ENCODE measurements around the gene CCL23.
"Not testable (repeated sequence)": the region's sequence is repeated elsewhere in the genome, so short reads cannot be mapped to it uniquely, and the experiment has no call there.

Gene CCL23

DNA sequence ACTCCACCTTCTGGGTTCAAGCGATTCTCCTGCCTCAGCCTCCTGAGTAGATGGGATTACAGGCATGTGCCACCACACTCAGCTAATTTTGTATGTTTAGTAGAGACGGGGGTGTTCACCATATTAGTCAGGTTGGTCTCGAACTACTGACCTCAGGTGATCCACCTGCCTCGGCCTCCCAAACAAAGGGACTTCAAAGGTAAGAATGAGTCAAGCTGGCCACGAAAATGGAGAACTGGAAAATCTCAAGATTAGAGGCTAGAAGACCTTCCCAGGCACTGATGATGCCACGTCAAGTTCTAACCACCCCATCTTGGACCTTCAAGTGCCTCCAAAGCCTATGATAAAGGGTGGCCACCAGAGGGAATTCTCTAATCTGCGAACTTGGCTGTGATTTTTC is 15.1 kb downstream of the CCL23 start:
- DNase-seq (ENCODE audit: low read depth): no peak

GRCh38 chr17:36001862-36002603 is 15.7 kb downstream of the CCL23 start:
- DNase-seq (ENCODE audit: low read depth): no peak

- DNase-seq (ENCODE audit: low read depth): no peak
Measured at GRCh38 chr17:36001110-36001771, 16.5 kb downstream of the CCL23 start, which contains the start of gene CCL15. CCL15 (minus strand) TSS chr17:36001553; CDS start chr17:36001492, 61 bp downstream.

DNA sequence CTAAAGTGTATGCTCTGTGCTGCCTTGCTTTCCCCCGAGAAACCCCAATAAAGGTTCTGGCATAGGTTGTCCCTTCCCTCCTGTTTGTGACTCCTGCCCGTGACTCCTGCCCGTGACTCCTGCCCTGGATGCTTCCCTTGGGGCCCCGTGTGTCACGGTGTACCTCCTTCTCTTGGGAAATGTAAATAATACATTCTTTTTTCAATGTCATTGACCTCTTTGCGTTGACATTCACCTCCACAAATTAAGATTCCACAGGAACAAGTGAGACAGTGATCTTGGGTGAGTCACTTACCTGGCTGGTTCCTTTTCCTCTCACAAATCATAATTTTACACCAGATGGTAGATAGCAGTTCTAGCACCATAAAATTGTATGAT is 17.1 kb downstream of the CCL23 start:
- DNase-seq (ENCODE audit: low read depth): no peak

- DNase-seq (ENCODE audit: low read depth): no peak
Measured at GRCh38 chr17:35998756-35999155, 19.0 kb downstream of the CCL23 start.

DNA sequence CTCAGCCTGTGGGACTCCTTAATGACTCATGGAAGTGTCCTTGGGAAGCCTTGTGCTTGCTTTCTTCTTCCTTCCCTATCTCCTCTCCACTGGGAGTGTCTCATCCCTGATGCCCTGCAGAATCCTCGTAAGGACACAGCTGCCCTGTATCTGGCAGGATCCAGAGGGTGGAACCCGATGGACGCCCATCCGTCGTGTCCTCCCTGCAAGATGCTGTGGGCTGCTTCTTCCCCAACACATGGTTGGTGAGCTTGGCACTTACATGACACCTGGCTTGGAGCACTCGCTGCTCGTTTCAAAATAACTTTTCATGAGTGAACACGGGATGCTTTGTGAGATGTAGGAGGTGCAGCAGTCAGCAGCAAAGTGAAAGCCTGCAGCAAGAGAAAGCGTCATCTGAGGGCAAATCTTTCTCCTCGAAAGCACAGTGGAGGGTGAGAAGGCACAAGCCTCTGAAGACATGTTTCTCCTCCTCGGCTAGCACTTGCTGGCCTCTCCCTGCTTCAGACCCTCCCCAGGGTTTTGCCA is 19.7 kb downstream of the CCL23 start:
- DNase-seq (ENCODE audit: low read depth): no peak

DNA sequence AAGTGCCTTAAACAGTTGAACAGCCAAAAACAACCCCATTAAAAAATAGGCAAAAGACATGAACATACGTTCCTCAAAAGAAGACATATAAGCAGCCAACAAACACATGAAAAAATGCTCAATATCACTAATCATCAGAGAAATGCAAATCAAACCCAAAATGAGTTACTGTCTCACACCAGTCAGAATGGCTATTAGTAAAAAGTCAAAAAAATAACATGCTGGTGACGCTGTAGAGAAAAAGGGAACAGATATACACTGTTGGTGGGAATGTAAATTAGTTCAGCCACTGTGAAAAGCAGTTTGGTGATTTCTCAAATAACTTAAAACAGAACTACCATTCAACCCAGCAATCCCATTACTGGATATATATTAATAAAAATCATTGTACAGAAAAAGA is 22.4 kb downstream of the CCL23 start:
- DNase-seq (ENCODE audit: low read depth): not testable (repeated sequence)

- DNase-seq (ENCODE audit: low read depth): no peak
Measured at GRCh38 chr17:35991075-35991474, 26.7 kb downstream of the CCL23 start.

DNA sequence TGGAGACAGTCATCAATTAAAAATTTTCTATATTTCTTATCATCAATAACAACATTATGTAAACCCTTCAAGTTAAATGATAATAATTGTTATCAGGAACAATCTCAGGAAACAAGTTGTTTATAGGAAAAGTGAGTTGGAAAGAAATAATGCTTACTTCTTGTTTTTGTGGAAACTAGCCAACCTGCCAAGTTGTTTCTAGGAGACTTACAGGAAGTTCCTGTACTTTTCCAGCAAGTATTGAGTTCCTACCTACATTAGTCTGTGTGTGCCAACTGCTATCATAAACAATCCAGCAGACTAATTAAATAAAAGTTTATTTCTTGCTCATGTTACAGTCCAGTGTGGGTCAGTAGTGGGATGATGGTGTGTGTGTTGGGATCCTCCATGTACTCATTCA is 29.6 kb downstream of the CCL23 start:
- DNase-seq (ENCODE audit: low read depth): no peak

DNA sequence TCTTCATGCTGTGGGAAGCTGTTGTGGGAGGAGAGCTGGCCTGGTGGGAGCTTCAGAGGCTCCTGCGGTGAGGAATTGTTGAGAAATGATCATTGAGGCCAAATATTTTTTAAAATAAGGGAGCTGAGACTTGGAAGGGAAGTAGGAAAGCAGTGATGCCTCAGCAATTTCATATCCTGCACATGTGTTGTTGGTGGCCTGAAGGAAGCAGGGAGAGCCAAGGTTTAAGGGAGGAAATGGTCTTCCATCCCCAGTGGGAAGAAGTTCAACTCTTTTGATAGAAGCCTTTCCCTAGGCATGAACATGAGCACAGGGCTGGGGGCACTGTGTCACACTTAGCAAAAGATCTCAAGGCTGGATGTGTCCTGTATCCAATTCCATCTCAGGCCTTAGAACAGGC is 31.1 kb downstream of the CCL23 start, which contains the start of gene CCL14:
Gene CCL14 (minus strand): TSS at position 87 of the 400 bp plus-strand sequence. CDS start 80 bp downstream, at position 7.
- no peak for DNase-seq (ENCODE audit: low read depth)

DNA sequence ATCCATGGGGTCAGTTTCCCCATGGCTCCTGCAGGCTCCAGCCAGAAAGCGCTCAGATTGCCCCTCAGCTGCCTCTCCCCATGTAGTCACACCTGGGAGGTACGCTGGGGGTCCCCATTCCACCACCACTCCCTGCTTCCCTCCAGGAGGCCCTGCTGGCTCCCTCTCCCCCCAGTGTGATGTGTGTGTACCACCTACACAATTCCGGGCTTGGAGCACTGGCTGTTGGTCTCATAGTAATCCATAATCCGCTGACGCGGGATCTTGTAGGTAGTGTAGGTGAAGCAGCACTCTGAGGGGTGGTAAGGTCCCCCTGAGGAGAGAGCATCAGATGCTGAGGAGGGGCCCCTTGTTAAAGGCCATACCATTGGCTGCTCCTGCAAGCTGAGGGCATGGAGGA is 33.6 kb downstream of the CCL23 start:
- DNase-seq (ENCODE audit: low read depth): no peak

DNA sequence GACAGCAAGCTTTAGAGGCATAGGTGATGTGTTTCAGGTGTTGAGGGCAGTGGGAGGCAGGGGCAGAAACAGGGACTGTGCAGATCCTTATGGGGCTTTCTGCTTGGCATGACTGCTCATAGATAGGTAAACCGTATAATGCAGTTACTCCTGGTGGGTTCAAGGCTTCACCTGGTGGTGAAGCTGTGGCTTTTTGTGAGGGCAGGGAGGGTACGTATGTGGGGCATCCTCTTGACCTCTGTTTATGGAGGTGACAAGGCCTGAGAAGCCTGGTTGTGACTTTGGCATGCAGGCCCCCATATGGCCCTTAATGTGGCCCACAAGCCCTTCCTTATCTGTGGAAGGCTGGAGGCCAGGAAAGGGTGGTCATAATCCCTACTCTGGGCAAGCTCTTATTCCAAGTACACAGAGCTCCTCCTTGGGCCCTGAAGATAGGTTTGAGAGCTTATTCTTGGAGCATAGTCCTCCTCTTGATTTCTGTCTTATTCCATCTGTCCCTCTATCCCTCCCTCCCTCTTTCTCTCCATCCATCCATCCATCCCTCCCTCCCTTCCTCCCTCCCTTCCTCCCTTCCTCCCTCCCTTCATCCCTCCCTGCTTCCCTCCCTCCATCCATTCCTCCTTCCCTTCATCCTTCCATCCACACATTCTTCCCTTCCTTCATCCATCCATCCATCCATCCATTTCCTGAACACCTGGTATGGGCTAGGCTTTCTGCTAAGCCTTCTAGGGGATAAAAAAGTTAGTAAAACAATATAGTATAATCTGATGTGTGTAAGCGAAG is 35.2 kb downstream of the CCL23 start:
- DNase-seq (ENCODE audit: low read depth): no peak

GRCh38 chr17:35981908-35982330 is 35.9 kb downstream of the CCL23 start:
- no peak for DNase-seq (ENCODE audit: low read depth)

- no peak for DNase-seq (ENCODE audit: low read depth)
Measured at GRCh38 chr17:35981246-35981645, 36.5 kb downstream of the CCL23 start, which contains the start of gene CCL16. CCL16 (minus strand) TSS chr17:35981497; CDS start chr17:35981420, 77 bp downstream.

DNA sequence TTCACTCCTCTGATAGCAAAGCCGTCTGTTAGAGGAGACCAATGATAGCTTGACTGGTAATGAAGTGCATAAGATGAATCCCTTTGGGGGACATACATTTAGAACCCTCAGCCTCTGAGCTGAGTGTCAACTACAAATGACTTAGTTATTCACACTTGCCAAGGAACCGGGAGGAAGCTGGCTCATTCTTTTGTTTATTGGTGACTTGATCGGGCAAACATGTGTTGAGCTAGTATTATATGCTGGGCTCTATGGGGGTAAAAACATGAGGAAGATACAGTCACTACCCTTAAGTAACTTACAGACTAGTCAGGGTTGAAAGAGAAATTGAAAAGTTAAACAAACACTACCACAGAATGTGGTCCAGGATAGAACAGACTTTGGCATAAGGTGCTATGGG is 39.4 kb downstream of the CCL23 start:
- DNase-seq (ENCODE audit: low read depth): no peak

GRCh38 chr17:35977509-35977908 is 40.3 kb downstream of the CCL23 start:
- DNase-seq (ENCODE audit: low read depth): no peak

- DNase-seq (ENCODE audit: low read depth): no peak
Measured at GRCh38 chr17:35973333-35974260, 44.2 kb downstream of the CCL23 start.

GRCh38 chr17:35972945-35973332 is 44.8 kb downstream of the CCL23 start:
- no peak for DNase-seq (ENCODE audit: low read depth)

- no peak for DNase-seq (ENCODE audit: low read depth)
Measured at GRCh38 chr17:35972535-35972934, 45.2 kb downstream of the CCL23 start.

GRCh38 chr17:35972066-35972465 is 45.7 kb downstream of the CCL23 start:
- no peak for DNase-seq (ENCODE audit: low read depth)
